HG03439 (cell line): Measurements from ENCODE around the gene HOMER3.

Source experiments
- ATAC-seq: cut with Tn5 transposase; IDR thresholded peaks from one replicate; pipeline ENCODE4 v1.9.1; 2021; ENCODE audit warnings: mild to moderate bottlenecking, moderate library complexity; ENCODE audit not compliant: unreplicated experiment

Gene HOMER3

DNA sequence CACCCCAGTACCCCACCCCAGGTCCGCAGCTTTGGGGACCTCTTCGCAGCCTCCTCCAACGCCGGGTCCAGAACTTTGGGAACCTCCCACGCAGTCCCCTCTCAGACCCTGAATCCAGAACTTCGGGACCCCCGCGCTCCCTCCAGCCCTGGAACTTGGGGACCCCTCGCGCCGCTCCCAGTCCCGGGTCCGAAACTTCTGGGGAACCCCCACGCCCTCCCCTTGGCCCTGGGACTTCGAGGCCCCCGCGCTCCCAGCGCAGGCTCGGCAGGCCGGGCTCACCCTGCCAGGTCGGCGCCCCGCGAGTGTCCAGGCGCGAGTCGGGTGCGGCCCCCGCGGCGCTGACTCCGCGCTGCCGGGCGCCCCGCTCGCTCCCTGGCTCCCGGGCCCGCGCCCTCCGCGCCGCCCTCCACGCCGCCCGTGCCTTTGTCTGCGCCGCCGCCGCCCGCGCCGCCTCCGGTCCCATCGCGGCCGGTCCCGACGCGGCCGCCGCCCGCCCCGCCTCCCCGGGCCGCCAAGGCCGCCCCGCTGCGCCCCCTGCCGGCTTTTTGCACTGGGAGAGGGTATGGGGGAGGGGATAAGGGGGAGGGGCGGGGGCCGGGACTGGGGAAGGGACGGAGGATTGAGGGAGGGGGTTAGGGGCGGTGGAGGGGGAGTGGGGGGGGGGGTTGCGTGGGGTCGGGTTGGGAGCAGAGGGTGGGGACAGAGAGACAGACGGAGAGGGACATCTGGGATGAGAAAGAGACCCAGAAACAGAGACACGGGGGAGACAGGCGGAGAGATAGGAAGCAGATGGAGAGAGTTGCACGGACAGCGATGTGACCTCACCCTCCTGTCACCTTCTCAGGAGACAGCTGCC, at the start of gene HOMER3:
Gene HOMER3, minus strand, starts transcription at position 449 of the 859 bp plus-strand sequence. CDS start 2,235 bp downstream, outside the sequence.
- ATAC-seq = peak; percentile 48

DNA sequence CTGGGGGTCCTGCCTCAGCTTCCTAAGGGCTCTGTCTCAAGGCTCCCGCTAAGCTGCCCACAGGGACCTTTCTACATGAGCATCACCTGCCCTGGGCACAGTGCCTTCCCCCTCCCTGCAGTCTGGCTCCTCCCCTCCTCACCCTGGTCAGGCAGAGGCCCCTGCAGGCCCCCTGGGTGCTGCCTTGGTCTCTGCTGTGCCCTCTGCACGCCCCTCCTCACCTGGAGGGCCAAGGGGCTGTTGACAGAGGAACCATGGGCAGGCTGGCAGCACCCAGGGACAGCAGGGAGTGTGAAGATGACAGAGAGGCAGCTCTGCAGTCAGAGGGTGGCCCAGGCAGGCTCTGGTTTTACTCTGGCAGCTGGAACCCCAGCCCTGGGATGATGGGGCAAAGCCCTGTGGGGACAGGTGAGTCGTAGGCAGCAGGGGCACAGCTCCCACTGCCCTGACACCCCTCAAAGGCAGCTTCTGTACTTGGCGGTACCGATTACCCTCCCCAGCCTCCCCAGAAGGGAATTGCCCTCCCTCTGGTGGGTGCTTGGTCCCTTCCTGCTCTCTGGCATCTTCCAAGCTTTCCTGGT, 49.2 kb upstream of the HOMER3 start:
- ATAC-seq = no peak

DNA sequence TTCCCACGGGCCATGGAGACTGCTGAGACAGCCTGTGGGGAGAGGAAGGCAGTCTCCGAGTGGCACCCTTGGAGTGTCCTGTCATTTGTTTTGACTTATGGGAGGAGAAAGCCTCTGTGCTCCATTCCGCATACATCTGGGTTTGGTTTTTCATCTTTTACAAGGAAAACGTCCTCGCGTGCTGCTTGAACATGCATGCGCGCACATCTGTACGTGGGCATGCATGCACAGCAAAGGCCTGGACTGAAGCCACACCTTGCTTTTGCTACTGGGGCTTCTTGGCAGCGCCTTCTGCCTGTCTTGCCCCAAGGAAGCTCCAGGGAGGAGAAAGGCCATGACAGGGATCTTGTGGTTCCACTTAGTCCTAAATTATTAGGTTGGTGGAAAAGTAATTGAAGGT, 48.3 kb upstream of the HOMER3 start:
- ATAC-seq = no peak

DNA sequence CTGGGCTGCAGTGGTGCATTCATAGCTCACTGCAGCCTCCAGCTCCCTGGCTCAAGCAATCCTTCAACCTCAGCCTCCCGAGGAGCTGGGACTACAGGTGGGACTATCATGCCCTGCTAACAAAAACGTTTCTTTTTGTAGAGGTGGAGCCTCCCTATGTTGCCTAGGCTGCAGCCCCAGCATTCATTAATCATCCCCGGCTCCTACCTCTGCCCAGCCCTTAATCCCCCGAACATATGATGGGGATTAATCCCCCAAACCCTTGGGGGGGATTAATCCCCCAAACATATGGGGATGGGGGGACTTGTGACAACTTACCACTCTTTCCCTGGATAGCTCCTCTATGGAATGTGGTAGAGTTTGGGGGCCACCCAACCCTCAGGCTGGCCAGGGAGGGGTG, 46.4 kb upstream of the HOMER3 start:
- ATAC-seq = no peak

DNA sequence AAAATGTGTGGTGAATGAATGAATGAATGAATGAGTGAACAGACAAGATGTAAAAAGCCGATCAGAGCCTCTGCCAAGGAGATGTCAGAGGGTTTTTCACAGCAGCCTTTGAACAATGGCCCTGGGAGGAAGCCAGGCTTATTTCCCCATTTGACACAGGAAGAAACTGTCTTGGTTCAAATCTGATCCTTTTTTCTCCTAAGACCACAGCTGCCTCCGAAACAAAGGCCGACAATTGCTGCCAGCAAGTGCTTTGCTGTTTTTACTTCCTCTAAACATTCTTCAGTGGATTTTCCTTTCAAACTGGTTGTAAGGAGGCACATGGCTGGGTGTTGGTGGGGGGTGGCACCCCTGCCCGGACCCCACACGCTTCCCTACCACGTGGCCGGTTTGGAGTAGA, 44.2 kb upstream of the HOMER3 start:
- no peak for ATAC-seq

DNA sequence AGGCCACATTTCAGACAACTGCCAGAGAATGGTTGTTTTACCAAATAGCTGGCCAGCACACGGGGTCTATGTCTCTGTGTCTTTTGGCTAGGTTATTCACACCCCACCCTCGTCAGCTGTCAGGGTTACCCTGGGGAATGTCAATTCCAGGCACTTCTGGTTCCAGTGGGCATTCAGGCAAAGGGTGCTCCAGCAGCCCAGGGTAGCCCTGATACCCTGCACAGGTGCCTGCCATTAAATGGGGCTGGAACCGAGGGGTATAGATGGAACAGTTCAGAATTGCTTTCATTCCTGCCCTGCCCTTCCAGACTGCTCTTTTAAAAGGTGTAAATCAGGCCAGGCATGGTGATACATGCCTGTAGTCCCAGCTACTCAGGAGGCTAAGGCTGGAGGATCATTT, 43.2 kb upstream of the HOMER3 start:
- ATAC-seq = no peak

DNA sequence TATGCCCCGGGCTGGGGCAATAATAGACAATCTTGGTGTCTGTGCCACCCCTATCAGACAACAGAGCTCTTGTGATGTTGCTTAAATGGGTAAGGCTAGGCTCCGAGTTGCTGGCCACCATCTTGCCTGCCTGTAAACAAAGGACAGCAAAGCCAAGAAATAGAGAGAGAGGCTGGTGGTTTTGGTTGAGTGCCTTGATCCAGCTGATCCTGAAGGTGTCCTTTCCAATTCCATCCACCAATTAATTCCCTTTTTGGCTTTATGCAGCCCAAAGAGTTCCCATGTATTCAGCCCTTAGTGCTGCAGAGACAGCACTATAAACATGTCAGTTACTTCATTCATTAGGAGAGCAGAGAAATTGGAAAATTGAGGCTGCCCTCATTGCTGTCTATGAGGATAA, 41.7 kb upstream of the HOMER3 start:
- no peak for ATAC-seq

DNA sequence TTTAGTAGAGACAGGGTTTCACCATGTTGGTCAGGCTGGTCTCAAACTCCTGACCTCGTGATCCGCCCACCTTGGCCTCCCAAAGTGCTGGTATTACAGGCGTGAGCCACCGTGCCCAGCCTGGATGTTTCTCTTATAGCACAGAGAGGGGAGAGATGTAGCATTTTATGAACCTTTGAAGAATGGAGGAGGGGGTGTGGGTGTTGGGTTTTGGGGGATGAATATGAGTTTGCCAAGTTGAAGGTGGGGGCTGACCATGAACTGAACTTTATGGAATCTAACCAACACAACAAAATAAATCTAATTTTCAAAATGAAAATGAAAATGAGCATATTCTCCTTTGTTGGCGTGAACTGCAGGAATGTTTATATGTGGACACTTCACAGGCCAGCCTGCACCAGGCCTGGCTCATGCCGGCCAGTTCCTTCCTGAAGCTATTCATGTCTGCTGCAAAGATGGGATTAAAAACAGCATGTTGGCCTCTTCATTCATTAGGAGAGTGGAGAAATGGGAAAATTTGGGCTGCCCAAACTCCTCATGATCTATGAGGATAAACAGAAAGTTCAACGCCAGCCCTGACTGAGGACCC, 39.5 kb upstream of the HOMER3 start:
- no peak for ATAC-seq

DNA sequence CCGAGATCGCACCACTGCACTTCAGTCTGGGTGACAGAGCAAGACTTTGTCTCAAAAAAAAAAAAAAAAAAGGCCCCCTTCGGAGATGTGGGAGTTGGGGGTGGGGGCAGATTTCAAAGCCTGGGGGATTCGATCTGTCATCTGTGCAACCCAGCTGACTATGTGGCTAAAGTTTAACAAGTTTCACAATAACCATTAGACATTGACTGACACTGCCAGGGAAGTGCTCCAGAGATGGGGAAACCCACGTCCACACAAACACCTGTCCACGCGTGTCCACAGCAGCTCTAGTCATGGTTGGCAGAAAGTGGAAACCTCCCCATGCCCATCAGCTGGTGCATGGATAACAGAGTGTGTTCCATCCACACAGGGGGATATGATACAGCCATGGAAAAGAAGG, 37.6 kb upstream of the HOMER3 start:
- ATAC-seq = no peak

DNA sequence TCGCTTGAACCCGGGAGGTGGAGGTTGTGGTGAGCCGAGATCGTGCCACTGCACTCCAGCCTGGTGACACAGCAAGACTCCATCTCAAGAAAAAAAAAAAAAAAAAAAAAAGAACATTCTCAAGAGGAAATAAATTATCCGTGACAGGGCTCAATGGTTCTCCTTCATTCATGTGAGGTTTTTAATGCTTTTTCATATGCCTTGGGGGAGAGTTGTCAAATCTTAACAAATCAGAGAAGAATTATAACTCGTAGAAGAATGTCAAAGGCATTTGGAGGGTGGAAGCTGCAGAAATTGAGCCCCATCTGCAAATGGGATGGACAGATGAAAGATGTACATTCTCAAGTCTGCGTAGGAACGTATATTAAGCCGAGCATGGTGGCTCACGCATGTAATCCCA, 34.9 kb upstream of the HOMER3 start:
- ATAC-seq = no peak

DNA sequence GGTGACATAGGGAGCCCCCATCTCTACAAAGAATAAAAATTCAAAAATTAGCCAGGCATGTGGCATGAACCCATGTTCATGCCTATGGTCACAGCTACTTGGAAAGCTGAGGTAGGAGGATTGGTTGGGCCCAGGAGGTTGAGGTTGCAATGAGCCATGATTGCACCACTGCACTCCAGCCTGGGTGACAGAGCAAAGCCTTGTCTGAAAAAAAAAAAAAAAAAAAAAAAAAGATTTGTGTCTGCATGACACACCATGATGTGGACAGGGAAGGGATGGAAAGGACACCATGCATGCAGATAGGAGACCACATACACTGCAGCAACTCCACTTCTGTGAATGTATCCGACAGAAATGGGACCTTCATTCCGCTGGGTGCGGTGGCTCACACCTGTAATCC, 34.0 kb upstream of the HOMER3 start:
- no peak for ATAC-seq

DNA sequence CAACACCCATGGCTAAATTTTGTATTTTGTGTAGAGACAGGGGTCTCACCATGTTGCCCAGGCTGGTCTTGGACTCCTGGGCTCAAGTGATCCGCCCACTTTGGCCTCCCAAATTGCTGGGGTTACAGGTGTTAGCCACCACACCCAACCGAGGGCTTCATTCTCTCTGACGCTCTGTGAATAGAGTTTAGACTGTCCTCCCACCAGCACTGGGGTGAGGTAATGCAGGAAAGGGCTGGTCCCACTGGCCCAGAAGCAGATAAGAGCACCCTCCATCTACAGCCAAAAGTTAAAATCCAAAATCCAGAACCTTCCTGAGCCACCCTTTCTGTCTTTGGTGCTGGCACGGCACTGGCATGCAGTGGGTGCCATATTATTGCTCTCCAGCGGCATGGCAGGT, 31.8 kb upstream of the HOMER3 start:
- ATAC-seq = no peak

DNA sequence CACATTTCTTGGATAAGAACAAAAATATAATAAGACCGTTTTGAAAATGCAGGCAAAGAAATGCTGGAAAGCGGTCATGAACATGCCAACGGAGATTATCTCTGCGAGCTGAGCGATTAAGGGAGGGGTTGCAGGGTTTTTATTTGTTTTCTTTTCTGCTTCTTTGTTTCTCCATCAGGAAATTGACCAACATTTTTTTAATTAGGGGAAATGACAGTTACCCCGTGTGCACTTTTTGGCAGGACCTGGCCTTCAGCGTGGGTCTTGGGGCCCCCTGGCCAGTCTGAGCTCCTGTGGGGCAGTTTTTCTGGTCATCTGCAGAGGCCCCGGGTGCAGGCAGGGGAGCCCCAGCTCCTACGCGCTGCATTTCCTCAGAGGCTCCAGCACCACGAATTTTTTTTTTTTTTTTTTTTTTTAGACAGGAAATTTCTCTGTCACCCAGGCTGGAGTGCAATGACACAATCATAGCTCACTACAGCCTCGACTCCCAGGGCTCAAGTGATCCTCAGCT, 31.3 kb upstream of the HOMER3 start:
- no peak for ATAC-seq

DNA sequence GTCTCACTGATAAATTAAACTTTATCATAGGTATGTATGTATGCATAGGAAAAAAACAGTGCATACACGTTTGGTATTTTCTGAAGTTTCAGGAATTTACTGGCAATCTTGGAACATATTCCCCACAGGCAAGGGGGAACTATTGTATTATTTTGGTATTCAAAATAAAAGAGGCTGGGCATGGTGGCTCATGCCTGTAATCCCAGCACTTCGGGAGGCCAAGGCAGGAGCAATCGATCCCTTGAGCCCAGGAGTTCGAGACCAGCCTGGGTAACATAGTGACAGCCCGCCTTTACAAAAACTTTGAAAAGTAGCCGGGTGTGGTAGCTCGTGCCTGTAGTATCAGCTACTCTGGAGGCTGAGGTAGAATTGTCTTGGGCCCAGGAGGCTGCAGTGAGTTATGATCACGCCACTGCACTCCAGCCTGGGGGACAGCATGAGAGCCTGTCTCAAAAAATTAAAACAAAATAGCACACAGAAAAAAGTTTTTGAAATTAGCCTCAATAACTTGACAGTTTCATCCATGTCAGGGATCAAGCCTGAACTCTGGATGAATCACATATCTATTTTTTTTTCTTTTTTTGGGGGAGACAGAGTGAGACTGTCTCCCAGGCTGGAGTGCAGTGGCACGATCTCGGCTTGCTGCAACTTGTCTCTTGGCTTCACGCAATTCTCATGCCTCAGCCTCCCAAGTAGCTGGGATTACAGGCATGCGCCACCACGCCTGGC, 29.1 kb upstream of the HOMER3 start:
- no peak for ATAC-seq

DNA sequence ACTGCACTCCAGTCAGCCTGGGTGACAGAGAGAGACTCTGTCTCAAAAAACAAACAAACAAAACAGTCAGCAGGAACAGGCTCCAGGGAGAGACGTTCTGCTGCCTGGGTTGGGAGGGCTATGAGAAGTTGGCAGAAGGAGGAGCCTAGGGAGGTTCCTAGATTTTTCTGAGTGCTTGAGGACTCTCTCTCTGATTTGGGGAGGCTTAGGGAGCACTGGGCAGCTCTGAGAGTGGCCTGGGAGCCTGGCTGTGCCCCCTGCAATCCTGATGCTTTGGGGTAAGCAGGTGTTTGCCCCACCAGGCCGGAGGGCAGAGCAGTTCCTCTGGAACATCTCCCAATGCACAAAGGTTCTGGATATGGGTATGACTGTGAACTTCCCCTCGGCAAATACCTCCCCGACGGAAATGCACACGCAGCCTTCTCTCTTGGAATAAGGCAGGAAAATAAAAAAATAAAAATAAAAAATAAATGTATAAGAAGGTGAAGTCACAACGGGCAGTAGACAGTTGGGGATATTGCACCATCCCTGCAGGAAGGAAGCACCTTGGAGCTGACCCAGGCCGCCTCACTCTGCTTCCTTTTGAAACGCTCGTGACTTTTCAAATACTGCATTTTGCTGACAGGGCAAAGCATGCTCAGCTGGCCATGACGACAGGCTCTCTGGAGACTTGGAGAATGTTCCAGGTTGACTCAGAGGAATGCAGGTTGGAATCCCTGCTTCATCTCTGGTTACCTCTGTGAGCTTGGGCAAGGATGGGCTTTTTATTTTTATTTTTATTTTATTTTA, 26.5 kb upstream of the HOMER3 start:
- no peak for ATAC-seq

DNA sequence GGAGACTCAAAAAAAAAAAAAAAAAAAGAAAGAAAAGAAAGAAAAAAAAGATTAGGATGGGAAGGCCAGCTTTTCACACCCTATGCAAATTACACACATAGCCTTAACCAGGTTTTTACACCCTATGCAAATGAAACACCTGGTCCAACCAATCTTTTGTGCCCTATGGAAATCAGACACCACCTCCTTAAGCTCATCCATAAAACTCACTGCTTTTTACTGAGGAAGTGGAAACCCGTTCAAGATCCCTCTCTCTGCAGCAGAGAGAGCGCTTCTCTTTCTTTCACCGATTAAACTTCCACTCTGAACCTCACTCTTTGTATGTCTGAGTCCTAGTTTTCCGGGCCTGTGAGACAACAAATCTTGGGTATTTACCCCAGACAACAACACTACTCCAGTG, 25.3 kb upstream of the HOMER3 start:
- no peak for ATAC-seq

DNA sequence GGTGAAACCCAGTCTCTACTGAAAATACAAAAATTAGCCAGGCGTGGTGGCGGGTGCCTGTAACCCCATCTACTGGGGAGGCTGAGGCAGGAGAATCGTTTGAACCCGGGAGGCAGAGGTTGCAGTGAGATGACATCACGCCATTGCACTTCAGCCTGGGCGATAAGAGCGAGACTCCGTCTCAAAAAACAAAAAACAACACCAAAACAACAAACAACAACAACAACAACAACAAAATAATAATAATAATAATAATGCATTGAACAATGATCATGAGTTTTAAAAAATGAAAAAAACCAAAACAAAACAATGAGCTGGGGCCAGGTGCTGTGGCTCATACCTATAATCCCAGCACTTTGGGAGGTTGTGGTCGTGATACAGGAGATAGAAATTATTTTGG, 23.1 kb upstream of the HOMER3 start:
- no peak for ATAC-seq

DNA sequence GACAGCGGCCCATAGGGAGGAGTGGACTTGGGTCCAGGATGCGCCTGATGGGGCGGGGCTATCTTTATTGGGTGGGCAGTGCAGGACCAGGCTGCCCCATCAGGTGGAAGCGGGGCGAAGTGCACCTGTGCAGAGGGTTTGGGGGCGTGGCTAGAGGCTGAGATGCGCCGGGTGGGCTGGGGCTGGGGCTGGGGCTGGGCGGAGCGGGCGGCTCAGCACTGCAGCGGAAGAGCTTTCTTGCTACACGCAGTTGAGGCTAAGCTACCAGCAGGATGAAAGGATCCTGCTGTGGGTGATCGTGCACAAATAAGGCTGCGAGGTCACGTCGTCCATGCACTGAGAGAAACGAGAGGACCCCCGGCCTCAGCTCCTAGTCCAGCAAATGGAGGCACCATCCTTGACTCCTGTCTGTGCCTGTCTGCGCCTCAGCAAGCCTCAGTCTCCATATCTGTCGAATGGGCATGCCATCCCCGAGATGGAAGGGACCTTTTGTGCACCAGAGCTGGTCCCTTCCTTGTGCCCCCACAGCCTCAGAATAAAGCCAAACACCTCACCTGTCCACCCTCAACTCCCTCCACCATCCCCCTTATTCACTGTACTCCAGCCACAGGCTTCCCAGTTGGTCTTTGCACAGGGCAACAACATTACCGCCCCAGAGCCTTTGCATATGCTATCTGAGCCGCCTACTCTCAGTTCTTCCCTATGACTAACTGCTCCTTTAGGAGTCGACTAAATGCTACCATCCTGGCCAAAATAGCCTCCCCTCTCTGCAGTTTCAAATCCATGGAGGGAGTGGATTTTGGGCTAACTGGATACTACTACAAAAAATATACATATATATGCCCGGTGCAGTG, 21.0 kb upstream of the HOMER3 start:
- no peak for ATAC-seq

DNA sequence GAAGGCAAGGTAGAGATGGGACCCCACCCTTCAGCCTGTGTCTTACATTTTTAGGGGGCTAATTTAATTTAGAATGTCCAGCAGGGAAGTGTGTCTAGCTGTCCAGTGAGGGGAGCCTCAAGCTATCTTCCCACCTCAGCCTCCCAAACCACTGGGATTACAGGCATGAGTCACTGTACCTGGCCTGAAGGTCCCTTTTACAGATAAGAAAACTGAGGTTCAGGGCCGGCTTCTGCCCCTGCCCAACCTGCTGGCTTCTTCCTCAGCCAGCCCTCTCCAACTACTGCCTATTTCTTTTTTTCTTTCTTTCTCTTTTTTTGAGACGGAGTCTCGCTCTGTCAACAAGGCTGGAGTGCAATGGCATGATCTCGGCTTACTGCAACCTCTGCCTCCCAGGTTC, 19.4 kb upstream of the HOMER3 start:
- no peak for ATAC-seq

DNA sequence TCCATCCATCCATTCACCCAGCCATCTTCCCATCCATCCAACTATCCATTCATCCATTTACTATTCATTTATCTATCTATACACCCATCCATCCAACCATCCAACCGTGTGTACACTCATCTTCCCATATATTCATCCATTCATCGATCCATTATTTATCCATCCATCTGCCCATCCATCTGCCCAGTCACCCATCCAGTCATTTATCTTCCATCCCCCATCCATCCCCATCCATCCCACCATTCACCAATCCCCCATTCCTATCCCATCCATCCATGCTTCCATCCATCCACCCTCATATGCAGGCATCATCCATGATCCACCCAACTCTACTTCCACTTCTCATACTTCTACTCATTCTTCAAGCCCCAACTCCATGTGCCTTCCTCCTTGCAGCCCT, 14.0 kb upstream of the HOMER3 start:
- no peak for ATAC-seq
